GM13976 (cell line): ENCODE data around the gene SPOCK3.

Experiments used
- DNase-seq: peaks from one replicate; pipeline ENCODE4 v3.0.0; 2012; ENCODE audit warnings: low spot score
- in situ Hi-C: fragments of 300-500 bp; cut with MboI; formaldehyde crosslinking; loops from one replicate; pipeline ENCODE4 v1.12.0; 2022; ENCODE audit warnings: low sequenced_read_pairs, mixed read lengths, inconsistent platforms; ENCODE audit not compliant: unreplicated experiment
- TF ChIP-seq, protein P1 (sequence below): IDR thresholded peaks from 2 replicates; pipeline ENCODE4 v1.5.1; 2012; ENCODE audit warnings: borderline replicate concordance, mild to moderate bottlenecking; ENCODE audit not compliant: insufficient read depth; ENCODE audit errors: extremely low read depth, missing control alignments, control extremely low read depth

SPOCK3 gene

DNA sequence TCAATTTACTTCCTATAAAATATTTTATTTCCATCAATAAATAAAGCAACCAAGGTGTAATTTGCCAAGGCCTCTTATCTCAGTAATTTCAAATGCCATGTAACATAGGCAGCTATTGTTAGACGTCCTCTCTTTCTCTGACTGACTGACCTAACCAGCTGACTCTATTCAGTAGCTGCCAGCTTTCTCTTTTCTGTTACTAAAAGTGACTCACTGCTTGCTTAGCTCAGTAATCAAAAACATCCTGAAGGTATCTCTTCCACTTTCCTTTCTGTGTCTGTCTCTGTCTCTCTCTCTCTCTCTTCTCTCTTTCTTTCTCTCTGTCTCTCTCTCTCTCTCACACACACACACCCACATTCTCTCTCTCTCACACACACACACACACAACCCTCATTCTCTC lies 134.2 kb downstream of the SPOCK3 start:
- TF ChIP-seq, protein P1, sequence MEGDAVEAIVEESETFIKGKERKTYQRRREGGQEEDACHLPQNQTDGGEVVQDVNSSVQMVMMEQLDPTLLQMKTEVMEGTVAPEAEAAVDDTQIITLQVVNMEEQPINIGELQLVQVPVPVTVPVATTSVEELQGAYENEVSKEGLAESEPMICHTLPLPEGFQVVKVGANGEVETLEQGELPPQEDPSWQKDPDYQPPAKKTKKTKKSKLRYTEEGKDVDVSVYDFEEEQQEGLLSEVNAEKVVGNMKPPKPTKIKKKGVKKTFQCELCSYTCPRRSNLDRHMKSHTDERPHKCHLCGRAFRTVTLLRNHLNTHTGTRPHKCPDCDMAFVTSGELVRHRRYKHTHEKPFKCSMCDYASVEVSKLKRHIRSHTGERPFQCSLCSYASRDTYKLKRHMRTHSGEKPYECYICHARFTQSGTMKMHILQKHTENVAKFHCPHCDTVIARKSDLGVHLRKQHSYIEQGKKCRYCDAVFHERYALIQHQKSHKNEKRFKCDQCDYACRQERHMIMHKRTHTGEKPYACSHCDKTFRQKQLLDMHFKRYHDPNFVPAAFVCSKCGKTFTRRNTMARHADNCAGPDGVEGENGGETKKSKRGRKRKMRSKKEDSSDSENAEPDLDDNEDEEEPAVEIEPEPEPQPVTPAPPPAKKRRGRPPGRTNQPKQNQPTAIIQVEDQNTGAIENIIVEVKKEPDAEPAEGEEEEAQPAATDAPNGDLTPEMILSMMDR: no peak
- no peak for DNase-seq
- in situ Hi-C loops: no loop called here

DNA sequence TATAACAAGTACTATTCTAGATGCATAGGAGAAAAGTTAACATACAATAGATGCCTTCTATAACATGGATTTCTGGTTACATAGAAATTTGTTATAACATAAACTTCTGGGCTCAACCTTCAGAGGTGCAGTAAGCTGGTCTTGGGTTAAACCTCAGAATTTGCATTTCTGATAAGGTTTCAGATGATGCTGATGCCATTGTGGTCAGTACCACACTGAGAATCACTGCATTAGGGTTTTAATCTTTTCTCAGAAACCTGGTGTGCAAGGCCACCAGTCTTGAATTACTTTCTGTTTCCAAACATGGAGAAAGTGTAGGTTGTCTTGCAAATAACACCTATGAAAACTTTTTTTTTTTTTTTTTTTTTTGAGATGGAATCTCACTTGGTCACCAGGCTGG lies 146.2 kb downstream of the SPOCK3 start:
- in situ Hi-C loops: no loop called here
- TF ChIP-seq, protein P1: no peak
- DNase-seq: no peak

DNA sequence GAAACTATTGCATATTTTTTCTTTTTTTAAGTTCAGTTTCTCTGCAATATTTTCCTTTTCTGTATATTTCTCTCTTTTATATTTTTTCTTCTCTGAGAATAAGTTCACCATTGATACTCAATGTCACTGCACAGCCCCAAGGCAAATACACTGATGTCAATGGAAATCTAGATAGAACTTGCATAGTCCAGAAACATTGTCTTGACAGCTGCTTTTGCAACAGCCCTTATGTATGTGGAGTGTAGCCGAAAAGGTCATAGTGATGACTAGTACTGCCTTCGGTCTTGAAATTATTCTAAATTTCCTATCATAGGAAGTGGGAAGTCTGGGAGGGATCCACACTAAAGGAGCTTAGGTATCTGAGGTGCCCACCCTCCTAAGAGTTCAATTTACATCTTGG lies 150.0 kb downstream of the SPOCK3 start:
- TF ChIP-seq, protein P1: no peak
- DNase-seq: no peak
- in situ Hi-C loops: no loop called here

GRCh38 chr4:167079762-167080161 lies 154.5 kb downstream of the SPOCK3 start:
- DNase-seq: no peak
- TF ChIP-seq, protein P1: no peak
- in situ Hi-C loops: no loop called here

- in situ Hi-C loops: no loop called here
- TF ChIP-seq, protein P1: no peak
- DNase-seq: no peak
These were observed 181.6 kb downstream of the SPOCK3 start for GRCh38 chr4:167052631-167053091.

GRCh38 chr4:167049257-167049656 lies 185.0 kb downstream of the SPOCK3 start:
- in situ Hi-C loops: no loop called here
- TF ChIP-seq, protein P1: no peak
- no peak for DNase-seq

- in situ Hi-C loops: no loop called here
- DNase-seq: no peak
- TF ChIP-seq, protein P1: no peak
These were observed 192.8 kb downstream of the SPOCK3 start for GRCh38 chr4:167041524-167041923.
